SJSA1 (cell line): ENCODE data around the gene WDR5. TPM values are rescaled to one million over a fixed set of nuclear protein-coding genes. Genes with fewer than 3 reads are reported as not detected.

Experiments used
- DNase-seq, 2 experiments: peaks; one replicate each; pipeline ENCODE4 v3.0.0-alpha.2; 2015 to 2020; ENCODE audit warnings: low spot score in 2 of 2, low read depth in 1 of 2
- H3K27ac ChIP-seq: fragments of 250-450 bp; sonication (Bioruptor Pico); 2 replicates; pipeline ENCODE4 v1.5.1; 2020; ENCODE audit warnings: mild to moderate bottlenecking, moderate library complexity
- H3K27me3 ChIP-seq: fragments of 250-450 bp; sonication (Bioruptor Pico); replicated peaks from 2 replicates; pipeline ENCODE4 v1.5.1; 2020; ENCODE audit warnings: mild to moderate bottlenecking, moderate library complexity
- H3K36me3 ChIP-seq: fragments of 250-450 bp; sonication (Bioruptor Pico); 2 replicates; pipeline ENCODE4 v1.5.1; 2020; ENCODE audit warnings: mild to moderate bottlenecking
- H3K4me1 ChIP-seq: fragments of 250-450 bp; sonication (Bioruptor Pico); replicated peaks from 2 replicates; pipeline ENCODE4 v1.6.1; 2021; ENCODE audit warnings: mild to moderate bottlenecking
- H3K4me3 ChIP-seq: fragments of 250-450 bp; sonication (Bioruptor Pico); 2 replicates; pipeline ENCODE4 v1.5.1; 2020; ENCODE audit warnings: mild to moderate bottlenecking
- H3K9me3 ChIP-seq: fragments of 250-450 bp; sonication (Bioruptor Pico); replicated peaks from 2 replicates; pipeline ENCODE4 v1.5.1; 2020; ENCODE audit warnings: mild to moderate bottlenecking
- total RNA-seq: library from RNA; depleted of rRNA; stranded (reverse); fragments of >200 nt; shearing (Covaris generic); gene quantifications from 2 replicates; pipeline ENCODE4 v1.2.3, GENCODE V29; 2014

Gene WDR5
- total RNA-seq, 1 experiment from 2014 or later, result 26.7 TPM

- DNase-seq, result no peak
- Histone ChIP-seq H3K27me3 (peaks cover 16% of the 10 kb centered on the region), H3K36me3 (no peaks in the 10 kb centered on the region), H3K9me3 (no peaks in the 10 kb centered on the region), H3K27ac (no peak overlapping the region), H3K4me1 (0 out of 2 replicates have a peak, but pooled peaks cover 4% of the 10 kb centered on the region), H3K4me3 (no peak overlapping the region)
Measured at GRCh38 chr9:134177186-134177585, 41.3 kb downstream of the WDR5 start.

GRCh38 chr9:134177624-134178393 is 41.9 kb downstream of the WDR5 start:
- no peak overlapping the region for H3K4me3 ChIP-seq
- peaks cover 16% of the 10 kb centered on the region for H3K27me3 ChIP-seq
- H3K9me3 ChIP-seq, result no peaks in the 10 kb centered on the region
- H3K36me3 ChIP-seq, result no peaks in the 10 kb centered on the region
- H3K27ac ChIP-seq, result no peak overlapping the region
- no peak for DNase-seq
- 0 out of 2 replicates have a peak, but pooled peaks cover 4% of the 10 kb centered on the region for H3K4me1 ChIP-seq

- H3K27me3 ChIP-seq, result peaks cover 16% of the 10 kb centered on the region
- no peak overlapping the region for H3K27ac ChIP-seq
- H3K36me3 ChIP-seq, result no peaks in the 10 kb centered on the region
- H3K4me1 ChIP-seq, result 0 out of 2 replicates have a peak, but pooled peaks cover 4% of the 10 kb centered on the region
- H3K4me3 ChIP-seq, result no peak overlapping the region
- H3K9me3 ChIP-seq, result no peaks in the 10 kb centered on the region
- DNase-seq, result no peak
Measured at GRCh38 chr9:134178394-134178767, 42.5 kb downstream of the WDR5 start.

GRCh38 chr9:134178768-134179551 is 43.1 kb downstream of the WDR5 start:
- Histone ChIP-seq H3K36me3 (no peaks in the 10 kb centered on the region), H3K9me3 (no peaks in the 10 kb centered on the region), H3K27me3 (peaks cover 16% of the 10 kb centered on the region), H3K4me1 (0 out of 2 replicates have a peak, but pooled peaks cover 4% of the 10 kb centered on the region), H3K27ac (no peak overlapping the region), H3K4me3 (no peak overlapping the region)
- no peak for DNase-seq

GRCh38 chr9:134179595-134179917 is 43.7 kb downstream of the WDR5 start:
- H3K27ac ChIP-seq, result no peak overlapping the region
- H3K9me3 ChIP-seq, result no peaks in the 10 kb centered on the region
- H3K4me1 ChIP-seq, result 0 out of 2 replicates have a peak, but pooled peaks cover 4% of the 10 kb centered on the region
- DNase-seq, result no peak
- H3K4me3 ChIP-seq, result no peak overlapping the region
- H3K36me3 ChIP-seq, result no peaks in the 10 kb centered on the region
- H3K27me3 ChIP-seq, result peaks cover 16% of the 10 kb centered on the region

GRCh38 chr9:134179918-134180785 is 44.3 kb downstream of the WDR5 start:
- Histone ChIP-seq H3K4me1 (0 out of 2 replicates have a peak, but pooled peaks cover 4% of the 10 kb centered on the region), H3K4me3 (no peak overlapping the region), H3K27ac (no peak overlapping the region), H3K9me3 (no peaks in the 10 kb centered on the region), H3K36me3 (no peaks in the 10 kb centered on the region), H3K27me3 (peaks cover 16% of the 10 kb centered on the region)
- no peak for DNase-seq

- Histone ChIP-seq H3K9me3 (no peaks in the 10 kb centered on the region), H3K4me1 (0 out of 2 replicates have a peak, but pooled peaks cover 4% of the 10 kb centered on the region), H3K4me3 (no peak overlapping the region), H3K36me3 (no peaks in the 10 kb centered on the region), H3K27ac (no peak overlapping the region), H3K27me3 (peaks cover 11% of the 10 kb centered on the region)
- DNase-seq, result no peak
Measured at GRCh38 chr9:134180786-134181647, 45.1 kb downstream of the WDR5 start.

- Histone ChIP-seq H3K4me1 (no peaks in the 10 kb centered on the region), H3K36me3 (no peaks in the 10 kb centered on the region), H3K27me3 (peaks cover 6% of the 10 kb centered on the region; the same call in 1 of the 2 replicates), H3K9me3 (no peaks in the 10 kb centered on the region), H3K4me3 (no peak overlapping the region), H3K27ac (no peak overlapping the region)
- no peak for DNase-seq
Measured at GRCh38 chr9:134181648-134182034, 45.8 kb downstream of the WDR5 start.

- no peaks in the 10 kb centered on the region for H3K4me1 ChIP-seq
- no peaks in the 10 kb centered on the region for H3K9me3 ChIP-seq
- H3K36me3 ChIP-seq, result no peaks in the 10 kb centered on the region
- no peak overlapping the region for H3K4me3 ChIP-seq
- no peak overlapping the region for H3K27ac ChIP-seq
- no peak for DNase-seq
- H3K27me3 ChIP-seq, result peaks cover 4% of the 10 kb centered on the region; the same call in 1 of the 2 replicates
Measured at GRCh38 chr9:134182554-134183085, 46.7 kb downstream of the WDR5 start.

- no peaks in the 10 kb centered on the region for H3K4me1 ChIP-seq
- no peak overlapping the region for H3K27ac ChIP-seq
- H3K4me3 ChIP-seq, result no peak overlapping the region
- H3K36me3 ChIP-seq, result no peaks in the 10 kb centered on the region
- no peaks in the 10 kb centered on the region for H3K9me3 ChIP-seq
- no peaks in the 10 kb centered on the region for H3K27me3 ChIP-seq
- no peak for DNase-seq
Measured at GRCh38 chr9:134185536-134186011, 49.7 kb downstream of the WDR5 start.

- no peaks in the 10 kb centered on the region for H3K36me3 ChIP-seq
- no peaks in the 10 kb centered on the region for H3K9me3 ChIP-seq
- H3K4me3 ChIP-seq, result no peak overlapping the region
- H3K27me3 ChIP-seq, result no peaks in the 10 kb centered on the region
- no peaks in the 10 kb centered on the region for H3K4me1 ChIP-seq
- H3K27ac ChIP-seq, result no peak overlapping the region
- DNase-seq, result no peak
Measured at GRCh38 chr9:134186471-134187109, 50.7 kb downstream of the WDR5 start.

- Histone ChIP-seq H3K9me3 (no peaks in the 10 kb centered on the region), H3K4me3 (no peak overlapping the region), H3K36me3 (no peaks in the 10 kb centered on the region), H3K27me3 (no peaks in the 10 kb centered on the region), H3K4me1 (no peaks in the 10 kb centered on the region), H3K27ac (no peak overlapping the region)
- DNase-seq, result no peak
Measured at GRCh38 chr9:134187110-134187531, 51.2 kb downstream of the WDR5 start.
